Mesodermal cell (in vitro differentiated cells): ENCODE results near the gene GTF3C5.

ENCODE experiments used
- H3K27ac ChIP-seq: 2 replicates; pipeline ENCODE4 v1.7.0; 2013; ENCODE audit warnings: mild to moderate bottlenecking, low read depth, low read length, moderate library complexity; ENCODE audit not compliant: severe bottlenecking
- H3K36me3 ChIP-seq: 2 replicates; pipeline ENCODE4 v1.7.1; 2013; ENCODE audit warnings: mild to moderate bottlenecking, low read length, moderate library complexity; ENCODE audit not compliant: control insufficient read depth, insufficient read depth
- H3K4me1 ChIP-seq: one replicate; pipeline ENCODE4 v1.7.1; 2013; ENCODE audit warnings: mild to moderate bottlenecking, low read length; ENCODE audit not compliant: insufficient read depth, control insufficient read depth, poor library complexity, severe bottlenecking
- H3K4me3 ChIP-seq: 2 replicates; pipeline ENCODE4 v1.7.0; 2013; ENCODE audit warnings: low read length, control low read depth, mild to moderate bottlenecking; ENCODE audit not compliant: insufficient read depth, poor library complexity, severe bottlenecking; ENCODE audit errors: extremely low read depth
- H3K9me3 ChIP-seq: 2 replicates; pipeline ENCODE4 v1.7.1; 2013; ENCODE audit warnings: mild to moderate bottlenecking, low read length, moderate library complexity; ENCODE audit not compliant: control insufficient read depth
- WGBS, 2 experiments: methylation state at CpG; one replicate each; pipeline ENCODE4 v1.1.5; 2013; ENCODE audit warnings: missing lambda C conversion rate in 2 of 2; ENCODE audit not compliant: insufficient coverage in 2 of 2; 5-methylcytosine and 5-hydroxymethylcytosine counted together

The GTF3C5 gene

DNA sequence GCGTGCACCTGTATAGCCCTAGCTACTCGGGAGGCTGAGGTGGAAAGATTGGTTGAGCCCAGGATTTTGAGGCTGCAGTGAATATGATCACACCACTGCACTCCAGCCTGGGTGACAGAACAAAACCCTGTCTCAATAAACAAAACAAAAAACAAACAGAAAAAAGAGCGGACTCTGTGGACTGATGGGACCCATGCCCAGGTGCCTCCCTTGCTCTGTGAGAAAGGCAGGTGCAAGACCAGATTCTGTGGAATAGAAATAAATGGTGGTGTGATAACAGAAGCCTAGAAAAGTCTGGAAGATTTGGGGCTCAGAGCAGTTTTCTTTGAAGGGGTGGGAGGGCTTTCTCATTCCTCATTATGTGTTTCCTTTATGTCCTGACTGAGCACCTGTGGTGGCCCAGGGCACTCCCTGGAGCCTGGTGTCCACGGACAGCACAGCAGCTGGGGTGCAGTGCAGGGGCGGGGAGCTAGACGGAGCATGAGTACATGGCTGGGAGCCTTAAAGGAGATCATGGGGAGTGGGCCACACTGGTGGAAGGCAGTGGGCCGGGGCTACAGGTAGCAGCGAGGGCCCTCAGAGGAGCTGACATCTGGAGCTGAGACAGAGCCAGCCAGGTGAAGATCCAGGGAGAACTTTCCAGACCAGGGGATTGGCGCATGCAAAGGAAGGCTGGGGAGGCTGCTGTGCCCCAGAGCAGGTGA lies 15.6 kb downstream of the GTF3C5 start:
- Histone ChIP-seq H3K9me3 (no peaks in the 10 kb centered on the region), H3K27ac (no peak overlapping the region), H3K4me1 (no peaks in the 10 kb centered on the region), H3K4me3 (no peak overlapping the region), H3K36me3 (peaks cover 86% of the 10 kb centered on the region)
- 97 to 98% methylated on average over 8 to 9 of the region's 9 CpGs for WGBS, 2 experiments

- Histone ChIP-seq H3K27ac (no peak overlapping the region), H3K4me3 (no peak overlapping the region), H3K4me1 (no peaks in the 10 kb centered on the region), H3K36me3 (peaks cover 86% of the 10 kb centered on the region), H3K9me3 (no peaks in the 10 kb centered on the region)
- 95 to 98% methylated on average over 6 to 7 of the region's 7 CpGs for WGBS, 2 experiments
Observed at GRCh38 chr9:133046900-133047295, 16.1 kb downstream of the GTF3C5 start.

DNA sequence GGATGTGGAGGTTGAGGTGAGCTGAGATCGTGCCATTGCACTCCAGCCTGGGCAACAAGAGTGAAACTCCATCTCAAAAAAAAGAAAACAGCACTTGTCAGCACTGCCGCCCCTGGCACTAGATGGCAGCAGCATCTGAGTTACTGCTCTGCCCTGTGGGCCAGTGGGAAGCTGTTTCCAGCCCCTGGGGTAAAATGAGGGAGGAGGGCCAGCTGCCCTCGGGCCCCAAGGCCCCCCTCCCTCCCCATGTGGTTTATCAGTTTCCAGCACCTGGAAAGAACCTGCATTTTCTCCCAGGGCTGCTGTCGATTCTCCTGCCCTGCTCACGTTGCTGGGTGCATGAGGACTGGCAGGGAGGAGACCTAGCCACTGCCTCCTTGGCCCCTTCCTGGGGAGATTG lies 17.8 kb downstream of the GTF3C5 start:
- peaks cover 86% of the 10 kb centered on the region for H3K36me3 ChIP-seq
- WGBS, 2 experiments = 89 to 95% methylated on average over 3 to 4 of the region's 5 CpGs
- no peak overlapping the region for H3K4me3 ChIP-seq
- H3K27ac ChIP-seq = no peak overlapping the region
- no peaks in the 10 kb centered on the region for H3K9me3 ChIP-seq
- no peaks in the 10 kb centered on the region for H3K4me1 ChIP-seq

GRCh38 chr9:133049043-133049442 lies 18.2 kb downstream of the GTF3C5 start:
- Histone ChIP-seq H3K27ac (no peak overlapping the region), H3K9me3 (no peaks in the 10 kb centered on the region), H3K4me1 (no peaks in the 10 kb centered on the region), H3K36me3 (peaks cover 87% of the 10 kb centered on the region), H3K4me3 (no peak overlapping the region)
- 98% methylated on average over 9 to 13 of the region's 13 CpGs for WGBS, 2 experiments

DNA sequence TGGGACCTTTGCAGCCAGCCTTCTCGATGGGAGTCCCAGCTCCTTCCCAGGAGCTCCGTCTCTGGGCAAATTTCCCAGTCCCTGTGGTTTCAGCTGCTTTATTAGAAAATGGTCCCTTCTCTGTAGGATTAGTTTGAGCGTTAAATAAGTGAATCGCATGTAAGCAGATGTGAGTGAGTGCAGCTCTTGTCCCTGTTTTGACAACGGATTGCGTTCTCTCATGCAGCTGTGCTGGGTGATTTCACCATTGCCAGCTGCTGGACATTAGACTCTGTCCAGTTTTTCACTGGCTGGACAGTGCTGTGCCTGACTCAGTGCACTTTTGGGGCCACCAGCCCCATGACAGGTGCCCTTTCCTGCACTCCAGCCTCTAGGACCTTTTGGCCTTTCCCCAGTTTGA lies 19.3 kb downstream of the GTF3C5 start:
- H3K4me1 ChIP-seq = no peaks in the 10 kb centered on the region
- 95 to 96% methylated on average over 6 of the region's 6 CpGs for WGBS, 2 experiments
- no peak overlapping the region for H3K27ac ChIP-seq
- H3K4me3 ChIP-seq = no peak overlapping the region
- H3K9me3 ChIP-seq = no peaks in the 10 kb centered on the region
- H3K36me3 ChIP-seq = peaks cover 88% of the 10 kb centered on the region

GRCh38 chr9:133050781-133051180 lies 20.0 kb downstream of the GTF3C5 start:
- peaks cover 88% of the 10 kb centered on the region for H3K36me3 ChIP-seq
- no peaks in the 10 kb centered on the region for H3K9me3 ChIP-seq
- H3K27ac ChIP-seq = no peak overlapping the region
- H3K4me3 ChIP-seq = no peak overlapping the region
- 93 to 95% methylated on average over 10 of the region's 10 CpGs for WGBS, 2 experiments
- H3K4me1 ChIP-seq = no peaks in the 10 kb centered on the region

DNA sequence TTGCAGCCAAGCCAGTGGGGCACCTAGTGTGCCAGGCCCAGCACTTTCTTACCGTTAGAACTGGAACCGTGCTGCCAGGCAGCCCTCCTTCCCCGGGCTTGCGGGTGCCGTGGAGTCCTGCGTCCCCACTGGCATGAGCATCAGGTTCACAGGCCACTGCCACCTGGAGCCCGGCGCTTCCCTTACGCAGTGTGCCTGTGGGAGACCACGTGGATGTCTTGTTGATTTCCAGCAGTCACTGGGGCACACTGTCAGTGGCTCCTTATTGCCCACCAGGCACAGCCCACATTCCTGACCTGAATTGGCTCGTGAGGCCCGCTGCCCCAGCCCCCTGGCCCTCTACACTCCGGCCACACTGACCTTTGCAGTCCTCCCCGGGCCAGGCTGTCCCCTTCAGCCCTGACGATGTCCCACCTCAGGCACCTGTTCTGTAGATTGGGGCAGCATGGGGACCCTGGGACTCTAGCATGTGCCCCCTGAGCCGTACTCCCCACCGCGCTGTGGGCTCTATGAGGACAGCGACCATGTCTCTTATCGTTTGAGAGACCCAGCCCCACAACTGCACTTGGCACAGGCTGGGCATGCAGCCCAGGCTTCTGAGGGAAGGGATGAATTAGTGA lies 20.6 kb downstream of the GTF3C5 start:
- no peak overlapping the region for H3K27ac ChIP-seq
- 96 to 98% methylated on average over 16 to 19 of the region's 20 CpGs for whole genome bisulfite sequencing, 2 experiments
- peaks cover 88% of the 10 kb centered on the region for H3K36me3 ChIP-seq
- H3K9me3 ChIP-seq = no peaks in the 10 kb centered on the region
- no peak overlapping the region for H3K4me3 ChIP-seq
- no peaks in the 10 kb centered on the region for H3K4me1 ChIP-seq

DNA sequence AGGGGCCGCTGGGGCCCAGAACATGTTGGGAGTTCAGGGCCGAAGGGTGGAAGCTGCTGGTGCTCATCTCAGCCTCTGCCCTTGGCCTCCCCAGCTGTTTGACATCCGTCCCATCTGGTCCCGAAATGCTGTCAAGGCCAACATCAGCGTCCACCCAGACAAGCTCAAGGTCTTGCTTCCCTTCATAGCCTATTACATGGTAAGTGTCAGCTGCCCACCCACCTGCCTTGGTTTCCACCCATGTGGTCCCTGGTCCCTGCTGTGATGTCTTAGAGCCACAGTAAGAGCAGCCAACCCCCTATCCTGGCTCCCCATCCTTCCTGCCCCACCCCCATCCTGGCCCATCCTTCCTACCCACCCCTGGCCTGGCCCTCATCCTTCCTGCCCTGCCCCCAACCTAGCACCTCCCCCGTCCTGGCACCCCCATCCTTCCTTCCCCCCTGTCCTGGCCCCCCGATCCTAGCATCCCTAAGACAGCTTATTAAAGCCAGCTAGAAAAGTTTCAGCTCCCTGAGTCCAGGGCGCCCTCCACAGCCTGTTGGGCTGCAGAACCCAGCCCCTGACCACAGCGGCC lies 21.3 kb downstream of the GTF3C5 start:
- Histone ChIP-seq H3K27ac (no peak overlapping the region), H3K4me1 (no peaks in the 10 kb centered on the region), H3K9me3 (no peaks in the 10 kb centered on the region), H3K4me3 (no peak overlapping the region), H3K36me3 (peaks cover 87% of the 10 kb centered on the region)
- WGBS, 2 experiments = 98% methylated on average over 6 of the region's 9 CpGs

DNA sequence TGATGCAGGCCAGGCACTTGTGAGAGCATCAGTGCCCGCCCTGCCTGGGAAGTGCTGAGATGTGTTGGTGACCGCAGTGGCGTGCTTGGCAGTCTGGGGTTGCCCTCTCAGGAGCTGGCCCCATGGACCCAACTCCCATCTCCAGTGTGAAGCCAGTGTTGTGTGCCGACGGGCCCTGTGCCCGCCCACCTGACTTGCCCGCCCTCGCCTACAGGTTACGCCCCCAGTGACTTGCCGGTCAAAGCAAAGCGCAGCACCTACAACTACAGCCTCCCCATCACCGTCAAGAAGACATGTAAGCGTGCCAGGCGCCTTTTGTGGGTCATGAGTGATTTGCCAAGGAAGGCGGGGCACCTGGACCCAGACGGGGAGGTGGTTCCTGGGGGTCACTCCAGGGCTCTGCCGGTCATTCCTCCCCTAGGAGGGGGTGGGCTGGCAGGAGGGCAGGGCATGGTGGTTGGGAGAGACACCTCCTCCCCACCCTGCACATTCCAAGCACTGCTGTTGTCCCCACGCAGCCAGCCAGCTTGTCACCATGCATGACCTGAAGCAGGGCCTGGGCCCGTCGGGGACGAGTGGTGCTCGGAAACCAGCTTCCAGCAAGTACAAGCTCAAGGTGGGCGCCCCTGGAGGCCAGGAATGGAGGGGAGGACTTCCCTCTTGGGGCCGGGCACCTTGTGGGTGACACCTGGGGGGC lies 23.5 kb downstream of the GTF3C5 start:
- WGBS, 2 experiments = 96 to 98% methylated on average over 11 to 21 of the region's 24 CpGs
- Histone ChIP-seq H3K4me3 (no peak overlapping the region), H3K9me3 (no peaks in the 10 kb centered on the region), H3K4me1 (peaks cover 2% of the 10 kb centered on the region), H3K27ac (no peak overlapping the region), H3K36me3 (peaks cover 90% of the 10 kb centered on the region)

GRCh38 chr9:133054966-133055365 lies 24.2 kb downstream of the GTF3C5 start:
- Histone ChIP-seq H3K4me1 (peaks cover 9% of the 10 kb centered on the region), H3K9me3 (no peaks in the 10 kb centered on the region), H3K27ac (no peak overlapping the region), H3K36me3 (peaks cover 84% of the 10 kb centered on the region), H3K4me3 (no peak overlapping the region)
- 91 to 99% methylated on average over 12 to 16 of the region's 16 CpGs for WGBS, 2 experiments
